GM12878 (cell line): ENCODE data around the gene PPP2R5D. TPM values are rescaled to one million over a fixed set of nuclear protein-coding genes. Genes with fewer than 3 reads are reported as not detected.

Source experiments
- ATAC-seq: fragments of 200-7000 bp; cut with Tn5 transposase; 3 replicates; pipeline ENCODE4 v1.9.1; 2020; ENCODE audit warnings: mild to moderate bottlenecking, moderate library complexity
- BruUV-seq: library from RNA; stranded (reverse); fragments of 400-500 nt; replicated peaks from 2 replicates; lab custom pipeline; 2021; lab: Mats Ljungman, UMichigan
- CTCF ChIA-PET: fragments of 300-600 bp; sonication (Branson Sonifier 250); formaldehyde crosslinking; extraction: SDS; loops from one replicate; lab custom pipeline; 2021; ENCODE audit warnings: inconsistent platforms; lab: Yijun Ruan, JAX
- POLR2A ChIA-PET: fragments of 350-600 bp; formaldehyde crosslinking; extraction: SDS; loops from one replicate; lab custom pipeline; 2021; ENCODE audit warnings: inconsistent platforms; lab: Charles Lee
- RAD21 ChIA-PET: fragments of 300-600 bp; sonication (Branson Sonifier 250); formaldehyde crosslinking; loops from one replicate; lab custom pipeline; 2023; ENCODE audit warnings: antibody characterized with exemption; ENCODE audit not compliant: unreplicated experiment; lab: Charles Lee
- SMC1A ChIA-PET: fragments of 300-600 bp; sonication (Branson Sonifier 250); formaldehyde crosslinking; loops from one replicate; lab custom pipeline; 2023; ENCODE audit not compliant: unreplicated experiment, uncharacterized antibody; lab: Charles Lee
- DNase-seq: peaks from one replicate; pipeline ENCODE4 v3.0.0-alpha.2; 2011; ENCODE audit warnings: low read depth, low spot score
- FAIRE-seq: peaks from 3 replicates; lab custom pipeline; 2011; peaks lifted over from hg19 to GRCh38; lab: Jason Lieb, UNC
- H2AFZ ChIP-seq: 2 replicates; pipeline ENCODE4 v1.6.0; 2011; ENCODE audit warnings: low read depth, low read length, control low read depth; ENCODE audit not compliant: control insufficient read depth
- H3K27ac ChIP-seq: 2 replicates; pipeline ENCODE4 v1.5.1; 2011; ENCODE audit warnings: control low read depth; ENCODE audit not compliant: control insufficient read depth, insufficient read depth
- H3K27me3 ChIP-seq, 2 experiments: replicated peaks in 1 of 2; 2 replicates each; pipeline versions ENCODE4 v1.6.0 to v1.6.1; 2011; ENCODE audit warnings: low read length in 1 of 2; ENCODE audit not compliant: control insufficient read depth in 2 of 2, insufficient read depth in 2 of 2
- H3K36me3 ChIP-seq, 2 experiments: 2 replicates each; pipeline ENCODE4 v1.5.1; 2011; ENCODE audit warnings: low read length in 1 of 2; ENCODE audit not compliant: control insufficient read depth in 2 of 2, insufficient read depth in 2 of 2
- H3K4me1 ChIP-seq: 2 replicates; pipeline ENCODE4 v1.6.1; 2011; ENCODE audit warnings: mild to moderate bottlenecking, low read length, moderate library complexity, mixed read lengths; ENCODE audit not compliant: control insufficient read depth, insufficient read depth
- H3K4me2 ChIP-seq: 2 replicates; pipeline ENCODE4 v1.6.0; 2011; ENCODE audit warnings: control low read depth; ENCODE audit not compliant: control insufficient read depth, insufficient read depth
- H3K4me3 ChIP-seq: fragments of 200-600 bp; sonication (generic); 2 replicates; pipeline ENCODE4 v1.5.1; 2016
- H3K79me2 ChIP-seq: 2 replicates; pipeline ENCODE4 v1.6.0; 2011; ENCODE audit warnings: low read length; ENCODE audit not compliant: control insufficient read depth, insufficient read depth
- H3K9ac ChIP-seq: 2 replicates; pipeline ENCODE4 v1.8.0; 2011; ENCODE audit warnings: low read length, control low read depth, mixed read lengths; ENCODE audit not compliant: control insufficient read depth, insufficient read depth
- H3K9me3 ChIP-seq: replicated peaks from 3 replicates; pipeline ENCODE4 v1.5.1; 2011; ENCODE audit warnings: mild to moderate bottlenecking, low read length; ENCODE audit not compliant: control insufficient read depth, insufficient read depth
- H4K20me1 ChIP-seq: 2 replicates; pipeline ENCODE4 v1.6.0; 2011; ENCODE audit not compliant: control insufficient read depth, insufficient read depth
- ATF7 ChIP-seq: fragments of 450-650 bp; IDR thresholded peaks from 2 replicates; pipeline ENCODE4 v1.6.1; 2016; ENCODE audit warnings: low read depth, mild to moderate bottlenecking
- BCL3 ChIP-seq: IDR thresholded peaks from 2 replicates; pipeline ENCODE4 v1.6.1; 2011; ENCODE audit warnings: borderline replicate concordance, low read depth, mild to moderate bottlenecking, moderate library complexity, low read length; ENCODE audit not compliant: insufficient read depth, poor library complexity, severe bottlenecking
- E2F8 ChIP-seq: fragments of 450-650 bp; IDR thresholded peaks from 2 replicates; pipeline ENCODE4 v1.6.1; 2018; ENCODE audit warnings: mild to moderate bottlenecking, low read depth, moderate library complexity; ENCODE audit not compliant: partially characterized antibody
- HCFC1 ChIP-seq: fragments of 150-350 bp; IDR thresholded peaks from 2 replicates; pipeline ENCODE4 v1.6.1; 2014; ENCODE audit warnings: low read length
- IKZF2 ChIP-seq, 2 experiments: fragments of 450-650 bp; IDR thresholded peaks; 2 replicates each; pipeline ENCODE4 v1.6.1; 2017; ENCODE audit warnings: mild to moderate bottlenecking in 2 of 2, moderate library complexity in 2 of 2
- PAX5 ChIP-seq: IDR thresholded peaks from 2 replicates; pipeline ENCODE4 v1.6.1; 2011; ENCODE audit warnings: low read depth, low read length, borderline replicate concordance
- PKNOX1 ChIP-seq: fragments of 450-650 bp; IDR thresholded peaks from 2 replicates; pipeline ENCODE4 v1.6.1; 2016; ENCODE audit warnings: mild to moderate bottlenecking
- PML ChIP-seq: IDR thresholded peaks from 2 replicates; pipeline ENCODE4 v1.6.1; 2012; ENCODE audit warnings: low read length, inconsistent platforms
- RUNX3 ChIP-seq: IDR thresholded peaks from 2 replicates; pipeline ENCODE4 v1.6.1; 2012; ENCODE audit warnings: low read length, inconsistent platforms
- SMARCA5 ChIP-seq: fragments of 450-650 bp; IDR thresholded peaks from 2 replicates; pipeline ENCODE4 v1.6.1; 2017; ENCODE audit warnings: mild to moderate bottlenecking
- SREBF2 ChIP-seq: IDR thresholded peaks from 2 replicates; pipeline ENCODE4 v1.6.1; 2012; ENCODE audit warnings: mild to moderate bottlenecking, low read length
- SUZ12 ChIP-seq: fragments of 200-600 bp; sonication (generic); IDR thresholded peaks from one replicate; pipeline ENCODE4 v1.6.1; 2018; ENCODE audit warnings: antibody characterized with exemption, mild to moderate bottlenecking; ENCODE audit not compliant: unreplicated experiment
- YBX1 ChIP-seq: fragments of 450-650 bp; IDR thresholded peaks from 2 replicates; pipeline ENCODE4 v1.6.1; 2016; ENCODE audit warnings: antibody characterized with exemption
- ZNF217 ChIP-seq: fragments of 450-650 bp; IDR thresholded peaks from 2 replicates; pipeline ENCODE4 v1.6.1; 2017; ENCODE audit warnings: antibody characterized with exemption, mild to moderate bottlenecking
- WGBS: methylation state at CpG from one replicate; pipeline ENCODE4 v1.1.6; 2016; ENCODE audit warnings: low lambda C conversion rate; ENCODE audit not compliant: insufficient replicate concordance, insufficient coverage; ENCODE audit errors: missing lambda C conversion rate; 5-methylcytosine and 5-hydroxymethylcytosine counted together
- in situ Hi-C: fragments of 300-500 bp; cut with MboI; formaldehyde crosslinking; loops from 9 replicates; pipeline ENCODE4 v1.14.3; 2018; ENCODE audit warnings: mixed read lengths
- intact Hi-C: fragments of 100-400 bp; cut with micrococcal nuclease; formaldehyde crosslinking; loops from one replicate; pipeline ENCODE4 v1.14.2; 2022; ENCODE audit not compliant: unreplicated experiment
- polyA plus RNA-seq, 11 experiments: library from polyadenylated mRNA; depleted of rRNA in 4 of 11; unstranded in 6 of 11; stranded (reverse) in 5 of 11; fragments of >200 nt; fragmentation: Nextera tagmentation in 4 of 11; fragmentation: Illumina TruSeq in 1 of 11; extraction: Ambion mirVana in 4 of 11; extraction: Trizol in 1 of 11; gene quantifications; 1 replicate in 1 of 11; 2 replicates in 10 of 11; pipeline versions ENCODE4 v1.2.1 to v1.2.3, GENCODE V29; 2011 to 2016; ENCODE audit warnings: inconsistent platforms in 2 of 11, missing spikeins in 2 of 11, low read depth in 1 of 11
- total RNA-seq, 4 experiments: library from RNA; depleted of rRNA in 3 of 4; stranded (reverse); fragments of >200 nt in 3 of 4; fragmentation: Illumina TruSeq in 1 of 4; extraction: Trizol in 1 of 4; gene quantifications; 2 replicates each; pipeline versions ENCODE4 v1.2.1 to v1.2.3, GENCODE V29; 2013 to 2021

The PPP2R5D gene
- total and polyA plus RNA-seq, 10 of the 15 experiments (the other 5 are each of a cell fraction or from before 2014, with no cell fraction given): 1.5 to 59.0 (median 32.0) TPM

GRCh38 chr6:43053545-43054205 lies 69.3 kb downstream of the PPP2R5D start, which contains the start of gene CUL7 (continued):
- 0 out of 2 replicates have a peak, but pooled peaks have one; percentile 9 for TF ChIP-seq PKNOX1
- peak; percentile 62; the same call in 1 of the 2 replicates for TF ChIP-seq PAX5
- no peak for TF ChIP-seq SMARCA5
- no peak for TF ChIP-seq ZNF217

DNA sequence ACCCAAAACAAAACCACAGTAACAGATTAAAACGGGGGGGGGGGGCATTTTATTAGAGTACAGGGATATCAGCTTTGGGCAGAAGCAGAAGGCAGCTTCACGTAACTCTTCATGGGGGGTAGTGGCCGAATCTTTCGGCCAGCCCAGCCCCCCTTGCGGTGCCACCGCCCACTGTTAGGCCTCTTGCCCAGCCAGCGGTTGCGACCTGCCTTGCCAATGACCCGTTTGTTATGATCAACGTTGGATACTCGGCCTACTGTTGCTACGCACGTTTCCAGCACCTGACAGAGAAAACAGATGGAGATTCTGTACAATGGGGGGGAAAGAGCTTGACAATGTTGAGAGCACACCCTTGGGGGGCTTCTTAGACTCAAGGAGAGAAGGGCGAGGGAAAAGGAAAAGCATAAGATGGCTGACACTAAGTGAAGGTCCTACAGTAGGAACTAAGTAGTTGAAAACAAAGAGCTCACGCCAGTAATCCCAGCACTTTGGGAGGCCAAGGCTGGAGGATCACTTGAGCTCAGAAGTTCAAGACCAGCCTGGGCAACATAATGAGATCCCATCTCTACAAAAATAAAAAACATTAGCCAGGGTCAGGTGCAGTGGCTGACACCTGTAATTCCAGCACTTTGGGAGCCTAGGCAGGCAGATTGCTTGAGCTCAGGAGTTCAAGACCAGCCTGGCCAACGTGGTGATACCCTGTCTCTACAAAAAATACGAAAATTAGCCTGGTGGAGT lies 70.0 kb downstream of the PPP2R5D start:
- Histone ChIP-seq H3K27me3 (no peaks in the 10 kb centered on the region), H3K4me3 (peak overlapping the region; percentile 91), H3K27ac (peak overlapping the region; percentile 93), H3K9ac (peak overlapping the region; percentile 98), H3K4me2 (peak overlapping the region; percentile 86), H2AFZ (peak overlapping the region; percentile 89; the same call in 1 of the 2 replicates), H3K79me2 (peaks cover 36% of the 10 kb centered on the region), H3K36me3 (peaks cover 4 to 17% of the 10 kb centered on the region in 2 experiments), H3K4me1 (peaks cover 14% of the 10 kb centered on the region), H4K20me1 (no peaks in the 10 kb centered on the region), H3K9me3 (no peaks in the 10 kb centered on the region)
- ATAC-seq: no peak
- in situ Hi-C loops (no loop called here), intact Hi-C loops (no loop called here)
- DNase-seq: no peak
- SMC1A ChIA-PET: interaction anchor here (0.7 to 1.5 kb wide), 8 partner anchors 30 to 175 kb away, joined by 3 to 5 read pairs (median 3); partner anchors contain the start of genes KLHDC3, MEA1, PEX6 and RPL7L1
- no peak for FAIRE-seq
- CTCF ChIA-PET: interaction anchor here (0.5 to 1.7 kb wide), 9 partner anchors 15 to 126 kb away, joined by 3 to 5 read pairs (median 3); no protein-coding TSS in a partner anchor
- POLR2A ChIA-PET: interaction anchor here (0.6 to 2.9 kb wide), 17 partner anchors 17 to 1167 kb away, joined by 3 to 22 read pairs (median 5); partner anchors contain the start of genes CNPY3, KLHDC3, MEA1 and PPP2R5D
- RAD21 ChIA-PET: interaction anchor here (0.6 to 1.9 kb wide), 4 partner anchors 40 to 125 kb away, joined by 3 to 5 read pairs (median 4); partner anchors contain the start of genes CNPY3, KLHDC3 and MEA1
- 83% methylated on average over 17 of the region's 17 CpGs for WGBS
- TSS peak; percentile 82 for BruUV-seq
- TF ChIP-seq E2F8 (peak; percentile 2), PML (no peak), RUNX3 (no peak), YBX1 (0 out of 2 replicates have a peak, but pooled peaks have one; percentile 26), BCL3 (no peak), HCFC1 (no peak), SREBF2 (no peak), SUZ12 (no peak), ATF7 (0 out of 2 replicates have a peak, but pooled peaks have one; percentile 0), IKZF2 (IDR thresholded peaks at IDR 0.05) (no peak)
